Body of pancreas (tissue), 4 donors: ENCODE measurements around the gene LGR6.

Experiments
- POLR2A ChIP-seq, 3 donors: fragments of 450-650 bp; IDR thresholded peaks; one replicate each; pipeline ENCODE4 v1.6.1; 2016; ENCODE audit warnings: antibody characterized with exemption in 3 of 3, mild to moderate bottlenecking in 2 of 3
- TF ChIP-seq, protein P1 (sequence below), 7 experiments: fragments of 450-650 bp in 4 of 7; fragments of 200-600 bp in 3 of 7; sonication (generic) in 3 of 7; IDR thresholded peaks; one replicate each; pipeline ENCODE4 v1.5.1; 2016 to 2019; ENCODE audit warnings: antibody characterized with exemption in 7 of 7

DNA sequence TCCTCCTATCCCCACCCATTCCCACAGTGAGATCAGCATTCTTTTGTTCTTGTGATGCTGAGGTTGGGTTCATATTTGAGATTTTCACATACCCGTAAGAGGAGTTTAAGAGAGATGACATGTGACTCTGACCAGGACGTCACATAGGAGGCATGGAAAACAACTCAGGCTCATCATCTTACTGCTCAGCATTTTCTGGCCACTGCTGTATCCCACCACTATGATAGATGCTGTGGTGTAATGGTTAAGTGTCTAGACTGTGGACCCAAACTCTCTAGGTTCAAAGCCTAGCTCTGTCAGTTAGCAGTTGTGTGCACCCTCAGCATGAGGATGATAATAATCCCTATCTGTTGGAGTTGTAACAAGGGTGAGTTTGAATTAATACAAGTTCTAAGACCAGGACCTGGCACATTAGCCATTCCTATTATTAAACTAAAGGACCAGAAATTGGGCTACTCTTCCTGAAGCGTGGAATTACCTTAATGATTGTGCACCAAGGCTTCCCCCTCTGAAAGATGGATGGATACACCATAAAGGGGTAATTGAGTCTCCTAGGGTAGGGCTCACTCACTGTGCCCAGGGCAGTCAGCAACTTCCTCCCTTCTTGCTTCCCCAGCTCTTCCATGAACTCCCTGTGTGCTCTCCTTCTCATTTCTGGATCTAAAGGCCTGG is 40.9 kb downstream of the LGR6 start:
- TF ChIP-seq, protein P1, sequence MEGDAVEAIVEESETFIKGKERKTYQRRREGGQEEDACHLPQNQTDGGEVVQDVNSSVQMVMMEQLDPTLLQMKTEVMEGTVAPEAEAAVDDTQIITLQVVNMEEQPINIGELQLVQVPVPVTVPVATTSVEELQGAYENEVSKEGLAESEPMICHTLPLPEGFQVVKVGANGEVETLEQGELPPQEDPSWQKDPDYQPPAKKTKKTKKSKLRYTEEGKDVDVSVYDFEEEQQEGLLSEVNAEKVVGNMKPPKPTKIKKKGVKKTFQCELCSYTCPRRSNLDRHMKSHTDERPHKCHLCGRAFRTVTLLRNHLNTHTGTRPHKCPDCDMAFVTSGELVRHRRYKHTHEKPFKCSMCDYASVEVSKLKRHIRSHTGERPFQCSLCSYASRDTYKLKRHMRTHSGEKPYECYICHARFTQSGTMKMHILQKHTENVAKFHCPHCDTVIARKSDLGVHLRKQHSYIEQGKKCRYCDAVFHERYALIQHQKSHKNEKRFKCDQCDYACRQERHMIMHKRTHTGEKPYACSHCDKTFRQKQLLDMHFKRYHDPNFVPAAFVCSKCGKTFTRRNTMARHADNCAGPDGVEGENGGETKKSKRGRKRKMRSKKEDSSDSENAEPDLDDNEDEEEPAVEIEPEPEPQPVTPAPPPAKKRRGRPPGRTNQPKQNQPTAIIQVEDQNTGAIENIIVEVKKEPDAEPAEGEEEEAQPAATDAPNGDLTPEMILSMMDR (IDR thresholded peaks at IDR 0.05), result no peak
- TF ChIP-seq POLR2A (IDR thresholded peaks at IDR 0.05), result no peak
